Glutamatergic neuron (in vitro differentiated cells): ENCODE data around the gene HYAL1. TPM values are rescaled to one million over a fixed set of nuclear protein-coding genes. Genes with fewer than 3 reads are reported as not detected.

Experiments
- DNase-seq: peaks from one replicate; pipeline ENCODE4 v3.0.0; 2022
- H3K27ac Mint-ChIP-seq: one replicate; pipeline ENCODE4 v1.8.0; 2020; ENCODE audit warnings: mild to moderate bottlenecking, mixed read lengths, inconsistent platforms; ENCODE audit not compliant: unreplicated experiment
- H3K27me3 Mint-ChIP-seq: one replicate; pipeline ENCODE4 v1.8.0; 2020; ENCODE audit warnings: mild to moderate bottlenecking, moderate library complexity, mixed read lengths, inconsistent platforms; ENCODE audit not compliant: unreplicated experiment
- H3K36me3 Mint-ChIP-seq: one replicate; pipeline ENCODE4 v1.8.0; 2020; ENCODE audit warnings: mild to moderate bottlenecking, mixed read lengths, inconsistent platforms; ENCODE audit not compliant: unreplicated experiment
- H3K4me1 Mint-ChIP-seq: one replicate; pipeline ENCODE4 v1.8.0; 2020; ENCODE audit warnings: mild to moderate bottlenecking, low read depth, mixed read lengths, inconsistent platforms; ENCODE audit not compliant: unreplicated experiment
- H3K4me3 Mint-ChIP-seq: one replicate; pipeline ENCODE4 v1.8.0; 2020; ENCODE audit warnings: mild to moderate bottlenecking, mixed read lengths, inconsistent platforms; ENCODE audit not compliant: unreplicated experiment
- H3K9me3 Mint-ChIP-seq: one replicate; pipeline ENCODE4 v1.8.0; 2020; ENCODE audit warnings: mild to moderate bottlenecking, moderate library complexity, mixed read lengths, inconsistent platforms; ENCODE audit not compliant: unreplicated experiment
- CTCF ChIP-seq: fragments of 200-600 bp; sonication (generic); IDR thresholded peaks from one replicate; pipeline ENCODE4 v1.5.0; 2021; ENCODE audit not compliant: partially characterized antibody, unreplicated experiment
- long read RNA-seq: library from polyadenylated mRNA; unstranded; transcript quantifications from one replicate; pipeline ENCODE4 v2.0.0, GENCODE V29; 2020; ENCODE audit not compliant: unreplicated experiment
- total RNA-seq: library from RNA; stranded (reverse); fragmentation: NEBNext Ultra II Directional; extraction: Animal tissue kit (Norgen Biotek cat#: 25700); gene quantifications from one replicate; pipeline ENCODE4 v1.2.1, GENCODE V29; 2021; ENCODE audit not compliant: unreplicated experiment

HYAL1 gene
- total RNA-seq = 0.96 TPM
- long read RNA-seq = 0 reads

- Mint-ChIP-seq H3K4me3 (no peak within 1 kb of the TSS), H3K36me3 (no peaks in the 10 kb centered on the region), H3K27ac (no peak within 1 kb of the TSS), H3K27me3 (peaks cover 16% of the 10 kb centered on the region), H3K4me1 (peaks cover 8% of the 10 kb centered on the region), H3K9me3 (peaks cover 6% of the 10 kb centered on the region)
- no peak for DNase-seq
- no peak for TF ChIP-seq CTCF
Observed at GRCh38 chr3:50303013-50303815, at the start of gene HYAL1. TSS of gene HYAL1 (minus strand) at chr3:50303574. CDS start at chr3:50302956, 618 bp downstream.

- DNase-seq = no peak
- Mint-ChIP-seq H3K9me3 (peaks cover 2% of the 10 kb centered on the region), H3K36me3 (no peaks in the 10 kb centered on the region), H3K4me1 (peaks cover 15% of the 10 kb centered on the region), H3K4me3 (no peak overlapping the region), H3K27ac (no peak overlapping the region), H3K27me3 (peaks cover 2% of the 10 kb centered on the region)
- TF ChIP-seq CTCF = no peak
Observed at GRCh38 chr3:50352781-50353180, 49.4 kb upstream of the HYAL1 start.

GRCh38 chr3:50351323-50351697, 47.9 kb upstream of the HYAL1 start:
- no peak for DNase-seq
- peak overlapping the region; percentile 87 for H3K4me3 Mint-ChIP-seq
- peaks cover 4% of the 10 kb centered on the region for H3K9me3 Mint-ChIP-seq
- no peak for TF ChIP-seq CTCF
- no peak overlapping the region for H3K27ac Mint-ChIP-seq
- H3K36me3 Mint-ChIP-seq = no peaks in the 10 kb centered on the region
- H3K27me3 Mint-ChIP-seq = peaks cover 4% of the 10 kb centered on the region
- peaks cover 10% of the 10 kb centered on the region for H3K4me1 Mint-ChIP-seq

- no peak for TF ChIP-seq CTCF
- H3K9me3 Mint-ChIP-seq = peaks cover 4% of the 10 kb centered on the region
- peaks cover 12% of the 10 kb centered on the region for H3K4me1 Mint-ChIP-seq
- DNase-seq = peak; percentile 98
- H3K27me3 Mint-ChIP-seq = peaks cover 4% of the 10 kb centered on the region
- no peaks in the 10 kb centered on the region for H3K36me3 Mint-ChIP-seq
- peak within 1 kb of the TSS; percentile 87 for H3K4me3 Mint-ChIP-seq
- H3K27ac Mint-ChIP-seq = peak within 1 kb of the TSS; percentile 39
Observed at GRCh38 chr3:50350527-50351322, 47.4 kb upstream of the HYAL1 start, which contains the start of the genes CYB561D2 and NPRL2. TSS of gene CYB561D2 (plus strand) at chr3:50350862. CDS start at chr3:50351434, 572 bp downstream. TSS of gene NPRL2 (minus strand) at chr3:50350775. CDS start at chr3:50350652, 123 bp downstream.
